Mesendoderm (in vitro differentiated cells): ENCODE data around the gene RBM26.
"Not testable (repeated sequence)": the region's sequence is repeated elsewhere in the genome, so short reads cannot be mapped to it uniquely, and the experiment has no call there.

Experiments used
- DNase-seq: peaks from one replicate; pipeline ENCODE4 v3.0.0; 2013
- H2AK5ac ChIP-seq: 2 replicates; pipeline ENCODE4 v1.6.1; 2013; ENCODE audit warnings: low read length, inconsistent platforms
- H2BK120ac ChIP-seq: 2 replicates; pipeline ENCODE4 v1.6.1; 2013; ENCODE audit warnings: low read depth, mild to moderate bottlenecking, low read length, moderate library complexity, mixed read lengths
- H2BK15ac ChIP-seq: replicated peaks from 2 replicates; pipeline ENCODE4 v1.6.1; 2013; ENCODE audit warnings: low read depth, mild to moderate bottlenecking, moderate library complexity
- H2BK5ac ChIP-seq: 2 replicates; pipeline ENCODE4 v1.6.1; 2013; ENCODE audit warnings: low read length, inconsistent platforms
- H3K18ac ChIP-seq: 2 replicates; pipeline ENCODE4 v1.6.1; 2013; ENCODE audit warnings: mild to moderate bottlenecking, low read length, mixed read lengths
- H3K23ac ChIP-seq: one replicate; pipeline ENCODE4 v1.6.1; 2013; ENCODE audit warnings: low read length
- H3K27ac ChIP-seq: 2 replicates; pipeline ENCODE4 v1.5.1; 2013; ENCODE audit warnings: low read depth, mild to moderate bottlenecking, inconsistent platforms, low read length, moderate library complexity
- H3K27me3 ChIP-seq: 2 replicates; pipeline ENCODE4 v1.6.1; 2013; ENCODE audit warnings: low read length, control low read depth, mild to moderate bottlenecking, inconsistent platforms; ENCODE audit not compliant: insufficient read depth, poor library complexity
- H3K36me3 ChIP-seq: 2 replicates; pipeline ENCODE4 v1.6.1; 2013; ENCODE audit warnings: low read length, inconsistent platforms; ENCODE audit not compliant: control insufficient read depth, insufficient read depth
- H3K4ac ChIP-seq: one replicate; pipeline ENCODE4 v1.6.1; 2013; ENCODE audit warnings: low read depth, mild to moderate bottlenecking, low read length, moderate library complexity
- H3K4me1 ChIP-seq: 2 replicates; pipeline ENCODE4 v1.6.1; 2013; ENCODE audit warnings: low read depth, low read length, inconsistent platforms; ENCODE audit not compliant: control insufficient read depth
- H3K4me2 ChIP-seq: 2 replicates; pipeline ENCODE4 v1.6.1; 2013; ENCODE audit warnings: low read length
- H3K4me3 ChIP-seq: 2 replicates; pipeline ENCODE4 v1.5.1; 2013; ENCODE audit warnings: mild to moderate bottlenecking, low read length
- H3K56ac ChIP-seq: one replicate; pipeline ENCODE4 v1.6.1; 2013; ENCODE audit warnings: low read length
- H3K79me1 ChIP-seq: 2 replicates; pipeline ENCODE4 v1.6.1; 2013; ENCODE audit warnings: low read length, inconsistent platforms
- H3K79me2 ChIP-seq: 2 replicates; pipeline ENCODE4 v1.6.1; 2013; ENCODE audit warnings: mild to moderate bottlenecking, low read length; ENCODE audit not compliant: control insufficient read depth, insufficient read depth
- H3K9ac ChIP-seq: 2 replicates; pipeline ENCODE4 v1.6.1; 2013; ENCODE audit warnings: low read length, inconsistent platforms
- H4K5ac ChIP-seq: one replicate; pipeline ENCODE4 v1.6.1; 2013; ENCODE audit warnings: low read length
- H4K8ac ChIP-seq: one replicate; pipeline ENCODE4 v1.6.1; 2013; ENCODE audit warnings: low read depth, mild to moderate bottlenecking, control low read depth, low read length, moderate library complexity
- WGBS: extraction: QIAGEN DNeasy Blood & Tissue Kit; methylation state at CpG from one replicate; pipeline ENCODE4 v1.1.7; 2013; ENCODE audit warnings: low lambda C conversion rate, missing lambda C conversion rate; ENCODE audit not compliant: insufficient coverage; ENCODE audit errors: extremely low coverage; 5-methylcytosine and 5-hydroxymethylcytosine counted together

The RBM26 gene

GRCh38 chr13:79282976-79283375, 123.1 kb downstream of the RBM26 start:
- Histone ChIP-seq H3K4me3 (no peak overlapping the region), H3K18ac (peak overlapping the region; percentile 52), H3K27me3 (no peaks in the 10 kb centered on the region), H4K8ac (no peak overlapping the region), H2AK5ac (no peak overlapping the region), H3K27ac (no peak overlapping the region), H3K4me1 (peaks cover 9% of the 10 kb centered on the region), H3K9ac (no peak overlapping the region), H3K56ac (no peak overlapping the region), H2BK5ac (no peak overlapping the region), H3K4ac (no peak overlapping the region), H3K23ac (no peak overlapping the region), H3K4me2 (no peak overlapping the region), H3K79me1 (no peaks in the 10 kb centered on the region), H4K5ac (no peak overlapping the region), H2BK15ac (no peak overlapping the region), H3K36me3 (no peaks in the 10 kb centered on the region), H3K79me2 (no peaks in the 10 kb centered on the region), H2BK120ac (peak overlapping the region; percentile 35)
- no peak for DNase-seq
- WGBS = no CpG with 5 or more reads among the region's 3 CpGs

GRCh38 chr13:79282508-79282907, 123.5 kb downstream of the RBM26 start:
- no peak for DNase-seq
- peaks cover 8% of the 10 kb centered on the region for H3K4me1 ChIP-seq
- H4K8ac ChIP-seq = no peak overlapping the region

GRCh38 chr13:79281339-79281747, 124.7 kb downstream of the RBM26 start:
- Histone ChIP-seq H3K56ac (no peak overlapping the region), H2BK5ac (no peak overlapping the region), H3K79me2 (no peaks in the 10 kb centered on the region), H2BK15ac (no peak overlapping the region), H3K79me1 (no peaks in the 10 kb centered on the region), H3K23ac (no peak overlapping the region), H2BK120ac (no peak overlapping the region), H3K4me2 (no peak overlapping the region), H3K27me3 (no peaks in the 10 kb centered on the region), H4K8ac (no peak overlapping the region), H3K4me3 (no peak overlapping the region), H3K4ac (no peak overlapping the region), H3K18ac (no peak overlapping the region), H3K36me3 (no peaks in the 10 kb centered on the region), H4K5ac (no peak overlapping the region), H2AK5ac (no peak overlapping the region), H3K27ac (peak overlapping the region; percentile 10), H3K9ac (no peak overlapping the region), H3K4me1 (peaks cover 8% of the 10 kb centered on the region)
- no CpG with 5 or more reads among the region's 3 CpGs for WGBS
- DNase-seq = peak; percentile 82

More at GRCh38 chr13:79282508-79282907, 123.5 kb downstream of the RBM26 start:
- Histone ChIP-seq H3K4me3 (no peak overlapping the region), H3K79me2 (no peaks in the 10 kb centered on the region), H3K23ac (no peak overlapping the region), H2BK15ac (no peak overlapping the region), H4K5ac (no peak overlapping the region), H3K56ac (no peak overlapping the region), H2BK5ac (no peak overlapping the region), H3K9ac (no peak overlapping the region), H3K4ac (no peak overlapping the region), H3K79me1 (no peaks in the 10 kb centered on the region), H3K4me2 (no peak overlapping the region), H3K27me3 (no peaks in the 10 kb centered on the region), H3K36me3 (no peaks in the 10 kb centered on the region), H2AK5ac (no peak overlapping the region), H3K18ac (no peak overlapping the region), H2BK120ac (no peak overlapping the region), H3K27ac (no peak overlapping the region)
- WGBS = no CpG with 5 or more reads among the region's 4 CpGs

GRCh38 chr13:79279735-79280134, 126.3 kb downstream of the RBM26 start:
- H3K9ac ChIP-seq = not testable (repeated sequence)
- peak overlapping the region; percentile 70 for H3K27ac ChIP-seq

GRCh38 chr13:79273045-79273444, 133.0 kb downstream of the RBM26 start:
- no peaks in the 10 kb centered on the region for H3K79me2 ChIP-seq
- no peaks in the 10 kb centered on the region for H3K79me1 ChIP-seq
- no peak overlapping the region for H2BK5ac ChIP-seq
- no peaks in the 10 kb centered on the region for H3K36me3 ChIP-seq
- no peak overlapping the region for H2AK5ac ChIP-seq
- H3K4me1 ChIP-seq = no peaks in the 10 kb centered on the region
- no peak overlapping the region for H2BK120ac ChIP-seq
- no peak overlapping the region for H3K56ac ChIP-seq
- no peak overlapping the region for H3K9ac ChIP-seq
- no peak overlapping the region for H3K4me3 ChIP-seq
- H3K18ac ChIP-seq = no peak overlapping the region
- H3K23ac ChIP-seq = no peak overlapping the region
- H2BK15ac ChIP-seq = no peak overlapping the region
- no peak overlapping the region for H4K8ac ChIP-seq
- no peak overlapping the region for H3K4ac ChIP-seq
- no peak overlapping the region for H3K4me2 ChIP-seq
- DNase-seq = no peak
- H3K27me3 ChIP-seq = no peaks in the 10 kb centered on the region
- no peak overlapping the region for H4K5ac ChIP-seq
- H3K27ac ChIP-seq = no peak overlapping the region

More at GRCh38 chr13:79279735-79280134, 126.3 kb downstream of the RBM26 start:
- H3K23ac ChIP-seq = peak overlapping the region; percentile 2
- H2BK15ac ChIP-seq, H3K4me1 ChIP-seq, H4K5ac ChIP-seq, H3K79me1 ChIP-seq, H3K4me3 ChIP-seq, H3K36me3 ChIP-seq, H3K79me2 ChIP-seq, H3K27me3 ChIP-seq, H3K4me2 ChIP-seq: not testable (repeated sequence)
- H3K4ac ChIP-seq = peak overlapping the region; percentile 5
- H3K56ac ChIP-seq = peak overlapping the region; percentile 76
- H2AK5ac ChIP-seq = peak overlapping the region; percentile 93
- H3K18ac ChIP-seq = peak overlapping the region; percentile 53
- peak overlapping the region; percentile 21 for H2BK120ac ChIP-seq
- no CpG with 5 or more reads among the region's 12 CpGs for WGBS
- DNase-seq = peak; percentile 75
- peak overlapping the region; percentile 1 for H4K8ac ChIP-seq
- H2BK5ac ChIP-seq = peak overlapping the region; percentile 96

GRCh38 chr13:79271616-79272015, 134.4 kb downstream of the RBM26 start:
- Histone ChIP-seq H3K79me1 (no peaks in the 10 kb centered on the region), H2BK120ac (no peak overlapping the region), H3K4me2 (no peak overlapping the region), H3K9ac (no peak overlapping the region), H3K27ac (no peak overlapping the region), H3K79me2 (no peaks in the 10 kb centered on the region), H3K4me1 (no peaks in the 10 kb centered on the region), H2AK5ac (no peak overlapping the region), H3K4me3 (no peak overlapping the region), H4K8ac (no peak overlapping the region), H2BK15ac (no peak overlapping the region), H3K36me3 (no peaks in the 10 kb centered on the region), H3K56ac (no peak overlapping the region), H3K23ac (no peak overlapping the region), H2BK5ac (no peak overlapping the region), H3K4ac (no peak overlapping the region), H4K5ac (no peak overlapping the region), H3K27me3 (no peaks in the 10 kb centered on the region), H3K18ac (peak overlapping the region; percentile 80)
- no CpG with 5 or more reads among the region's 1 CpG for WGBS
- peak; percentile 23 for DNase-seq
